ENCODE measurements around the gene ANKH.

Gene ANKH

GRCh38 chr5:14686517-14686916, 185.1 kb downstream of the ANKH start:
- Histone ChIP-seq H3K4me3 (ENCODE audit: insufficient read depth, low read depth, low read length, poor library complexity, severe bottlenecking) (no peak overlapping the region), H3K4me1 (ENCODE audit: control insufficient read depth, insufficient read depth, low read length, poor library complexity, severe bottlenecking) (peaks cover 3% of the 10 kb centered on the region), H3K27me3 (replicated peaks; ENCODE audit: control insufficient read depth, insufficient read depth, low read length, poor library complexity, severe bottlenecking) (no peaks in the 10 kb centered on the region), H3K9me3 (ENCODE audit: control insufficient read depth, low read length) (no peaks in the 10 kb centered on the region), H3K27ac (ENCODE audit: insufficient read depth, low read length, poor library complexity, severe bottlenecking) (no peak overlapping the region), H3K36me3 (ENCODE audit: control insufficient read depth, insufficient read depth, low read length) (peaks cover 63% of the 10 kb centered on the region)
- no peak for DNase-seq

GRCh38 chr5:14685757-14686156, 185.8 kb downstream of the ANKH start:
- H3K4me1 ChIP-seq (ENCODE audit: control insufficient read depth, insufficient read depth, low read length, poor library complexity, severe bottlenecking): peaks cover 3% of the 10 kb centered on the region
- H3K4me3 ChIP-seq (ENCODE audit: insufficient read depth, low read depth, low read length, poor library complexity, severe bottlenecking): peak overlapping the region; percentile 24
- DNase-seq: no peak
- no peaks in the 10 kb centered on the region for H3K27me3 ChIP-seq (replicated peaks; ENCODE audit: control insufficient read depth, insufficient read depth, low read length, poor library complexity, severe bottlenecking)
- no peak overlapping the region for H3K27ac ChIP-seq (ENCODE audit: insufficient read depth, low read length, poor library complexity, severe bottlenecking)
- H3K9me3 ChIP-seq (ENCODE audit: control insufficient read depth, low read length): no peaks in the 10 kb centered on the region
- peaks cover 59% of the 10 kb centered on the region for H3K36me3 ChIP-seq (ENCODE audit: control insufficient read depth, insufficient read depth, low read length)

- Histone ChIP-seq H3K27me3 (replicated peaks; ENCODE audit: control insufficient read depth, insufficient read depth, low read length, poor library complexity, severe bottlenecking) (no peaks in the 10 kb centered on the region), H3K27ac (ENCODE audit: insufficient read depth, low read length, poor library complexity, severe bottlenecking) (no peak overlapping the region), H3K36me3 (ENCODE audit: control insufficient read depth, insufficient read depth, low read length) (peaks cover 56% of the 10 kb centered on the region), H3K9me3 (ENCODE audit: control insufficient read depth, low read length) (no peaks in the 10 kb centered on the region), H3K4me1 (ENCODE audit: control insufficient read depth, insufficient read depth, low read length, poor library complexity, severe bottlenecking) (peaks cover 3% of the 10 kb centered on the region), H3K4me3 (ENCODE audit: insufficient read depth, low read depth, low read length, poor library complexity, severe bottlenecking) (no peak overlapping the region)
- DNase-seq: no peak
These were observed 186.8 kb downstream of the ANKH start for GRCh38 chr5:14684757-14685156.

DNA sequence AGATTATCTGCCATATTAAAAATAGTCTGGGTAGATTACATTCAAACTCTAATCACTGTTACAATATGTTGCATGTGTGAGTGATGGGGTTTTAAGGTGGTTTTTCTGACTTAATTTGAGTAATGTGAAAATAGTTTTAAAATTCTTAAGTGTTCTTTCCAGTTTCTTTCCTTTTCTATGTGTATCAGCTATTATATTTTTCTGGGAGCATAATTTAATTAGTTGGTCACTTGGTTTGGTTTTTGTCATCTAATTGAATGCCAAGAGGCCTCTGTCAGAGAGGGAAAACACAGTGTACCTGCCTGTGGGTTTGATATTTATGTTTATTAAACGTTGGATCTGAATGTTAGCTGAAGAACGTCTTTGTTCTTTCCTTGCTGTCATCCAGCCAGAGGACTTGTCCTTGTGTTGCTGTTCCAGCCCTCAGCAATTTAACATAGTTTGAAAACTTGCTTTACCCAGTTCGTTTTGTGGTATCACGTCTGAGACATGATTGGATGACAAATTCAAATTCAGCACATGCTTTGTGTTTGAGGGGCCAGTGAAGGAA, 187.6 kb downstream of the ANKH start:
- peaks cover 3% of the 10 kb centered on the region for H3K4me1 ChIP-seq (ENCODE audit: control insufficient read depth, insufficient read depth, low read length, poor library complexity, severe bottlenecking)
- no peaks in the 10 kb centered on the region for H3K9me3 ChIP-seq (ENCODE audit: control insufficient read depth, low read length)
- H3K36me3 ChIP-seq (ENCODE audit: control insufficient read depth, insufficient read depth, low read length): peaks cover 51% of the 10 kb centered on the region

DNA sequence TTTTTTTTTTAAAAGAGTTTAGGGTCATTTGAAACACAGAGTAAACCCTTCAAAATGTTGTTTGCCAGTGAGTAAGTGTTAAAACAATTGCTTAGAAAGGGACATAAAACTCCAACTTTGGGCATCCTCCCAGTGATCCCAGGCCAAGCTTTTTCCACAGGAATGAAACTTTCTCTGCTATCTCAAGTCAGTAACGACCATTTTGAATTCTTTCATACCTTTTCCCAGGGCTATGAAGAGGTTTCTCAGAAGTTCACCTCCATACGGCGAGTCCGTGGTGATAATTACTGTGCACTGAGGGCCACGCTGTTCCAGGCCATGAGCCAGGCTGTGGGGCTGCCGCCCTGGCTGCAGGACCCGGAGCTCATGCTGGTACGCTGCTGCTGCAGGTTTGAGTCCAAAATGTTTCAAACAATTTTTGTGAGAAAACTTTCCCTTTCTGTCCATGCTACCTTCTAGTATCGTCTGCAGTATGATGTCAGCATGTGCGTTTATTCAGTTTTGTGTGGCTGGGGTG, 190.3 kb downstream of the ANKH start:
- Histone ChIP-seq H3K36me3 (ENCODE audit: control insufficient read depth, insufficient read depth, low read length) (peaks cover 37% of the 10 kb centered on the region), H3K4me3 (ENCODE audit: insufficient read depth, low read depth, low read length, poor library complexity, severe bottlenecking) (no peak overlapping the region), H3K27me3 (replicated peaks; ENCODE audit: control insufficient read depth, insufficient read depth, low read length, poor library complexity, severe bottlenecking) (no peaks in the 10 kb centered on the region), H3K27ac (ENCODE audit: insufficient read depth, low read length, poor library complexity, severe bottlenecking) (no peak overlapping the region), H3K9me3 (ENCODE audit: control insufficient read depth, low read length) (no peaks in the 10 kb centered on the region), H3K4me1 (ENCODE audit: control insufficient read depth, insufficient read depth, low read length, poor library complexity, severe bottlenecking) (peaks cover 9% of the 10 kb centered on the region)
- no peak for DNase-seq

More for the DNA sequence above, 187.6 kb downstream of the ANKH start:
- H3K27ac ChIP-seq (ENCODE audit: insufficient read depth, low read length, poor library complexity, severe bottlenecking): no peak overlapping the region
- H3K4me3 ChIP-seq (ENCODE audit: insufficient read depth, low read depth, low read length, poor library complexity, severe bottlenecking): no peak overlapping the region
- DNase-seq: no peak
- no peaks in the 10 kb centered on the region for H3K27me3 ChIP-seq (replicated peaks; ENCODE audit: control insufficient read depth, insufficient read depth, low read length, poor library complexity, severe bottlenecking)

- Histone ChIP-seq H3K27me3 (replicated peaks; ENCODE audit: control insufficient read depth, insufficient read depth, low read length, poor library complexity, severe bottlenecking) (no peaks in the 10 kb centered on the region), H3K36me3 (ENCODE audit: control insufficient read depth, insufficient read depth, low read length) (peaks cover 37% of the 10 kb centered on the region), H3K27ac (ENCODE audit: insufficient read depth, low read length, poor library complexity, severe bottlenecking) (no peak overlapping the region), H3K4me3 (ENCODE audit: insufficient read depth, low read depth, low read length, poor library complexity, severe bottlenecking) (no peak overlapping the region), H3K9me3 (ENCODE audit: control insufficient read depth, low read length) (no peaks in the 10 kb centered on the region), H3K4me1 (ENCODE audit: control insufficient read depth, insufficient read depth, low read length, poor library complexity, severe bottlenecking) (peaks cover 19% of the 10 kb centered on the region)
- DNase-seq: no peak
These were observed 192.0 kb downstream of the ANKH start for GRCh38 chr5:14679595-14679994.

- Histone ChIP-seq H3K4me1 (ENCODE audit: control insufficient read depth, insufficient read depth, low read length, poor library complexity, severe bottlenecking) (peaks cover 25% of the 10 kb centered on the region), H3K36me3 (ENCODE audit: control insufficient read depth, insufficient read depth, low read length) (peaks cover 37% of the 10 kb centered on the region), H3K27ac (ENCODE audit: insufficient read depth, low read length, poor library complexity, severe bottlenecking) (no peak overlapping the region), H3K4me3 (ENCODE audit: insufficient read depth, low read depth, low read length, poor library complexity, severe bottlenecking) (no peak overlapping the region), H3K27me3 (replicated peaks; ENCODE audit: control insufficient read depth, insufficient read depth, low read length, poor library complexity, severe bottlenecking) (no peaks in the 10 kb centered on the region), H3K9me3 (ENCODE audit: control insufficient read depth, low read length) (no peaks in the 10 kb centered on the region)
- no peak for DNase-seq
These were observed 192.7 kb downstream of the ANKH start for GRCh38 chr5:14678773-14679334.

DNA sequence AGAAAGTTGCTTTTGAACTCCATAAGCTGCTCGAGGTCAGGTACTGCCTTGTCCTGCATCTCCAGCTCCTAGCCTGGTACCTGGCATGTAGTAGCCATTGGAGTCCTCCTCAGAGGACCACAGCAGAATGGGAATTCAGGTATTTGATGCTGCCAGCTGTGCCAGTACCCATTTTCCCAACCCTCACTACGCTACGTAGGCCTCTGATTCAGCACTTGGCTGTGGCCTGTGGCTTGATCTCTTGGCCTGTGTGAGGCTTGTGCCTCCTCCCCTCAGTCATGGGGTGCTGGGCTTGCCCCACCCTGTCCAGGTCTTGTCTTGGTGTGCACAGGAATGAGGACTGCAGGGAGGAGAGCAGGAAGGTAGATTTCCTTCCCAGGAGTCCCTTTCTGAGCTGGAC, 195.3 kb downstream of the ANKH start:
- Histone ChIP-seq H3K27me3 (replicated peaks; ENCODE audit: control insufficient read depth, insufficient read depth, low read length, poor library complexity, severe bottlenecking) (no peaks in the 10 kb centered on the region), H3K4me3 (ENCODE audit: insufficient read depth, low read depth, low read length, poor library complexity, severe bottlenecking) (peak overlapping the region; percentile 6), H3K36me3 (ENCODE audit: control insufficient read depth, insufficient read depth, low read length) (peaks cover 18% of the 10 kb centered on the region), H3K9me3 (ENCODE audit: control insufficient read depth, low read length) (no peaks in the 10 kb centered on the region), H3K27ac (ENCODE audit: insufficient read depth, low read length, poor library complexity, severe bottlenecking) (peak overlapping the region; percentile 53), H3K4me1 (ENCODE audit: control insufficient read depth, insufficient read depth, low read length, poor library complexity, severe bottlenecking) (peaks cover 37% of the 10 kb centered on the region)
- no peak for DNase-seq

GRCh38 chr5:14675865-14676300, 195.7 kb downstream of the ANKH start:
- Histone ChIP-seq H3K9me3 (ENCODE audit: control insufficient read depth, low read length) (no peaks in the 10 kb centered on the region), H3K4me3 (ENCODE audit: insufficient read depth, low read depth, low read length, poor library complexity, severe bottlenecking) (peak overlapping the region; percentile 22), H3K27ac (ENCODE audit: insufficient read depth, low read length, poor library complexity, severe bottlenecking) (peak overlapping the region; percentile 53), H3K36me3 (ENCODE audit: control insufficient read depth, insufficient read depth, low read length) (peaks cover 18% of the 10 kb centered on the region), H3K4me1 (ENCODE audit: control insufficient read depth, insufficient read depth, low read length, poor library complexity, severe bottlenecking) (peaks cover 42% of the 10 kb centered on the region), H3K27me3 (replicated peaks; ENCODE audit: control insufficient read depth, insufficient read depth, low read length, poor library complexity, severe bottlenecking) (no peaks in the 10 kb centered on the region)
- DNase-seq: no peak

- Histone ChIP-seq H3K36me3 (ENCODE audit: control insufficient read depth, insufficient read depth, low read length) (peaks cover 14% of the 10 kb centered on the region), H3K9me3 (ENCODE audit: control insufficient read depth, low read length) (no peaks in the 10 kb centered on the region), H3K4me3 (ENCODE audit: insufficient read depth, low read depth, low read length, poor library complexity, severe bottlenecking) (peak overlapping the region; percentile 22), H3K4me1 (ENCODE audit: control insufficient read depth, insufficient read depth, low read length, poor library complexity, severe bottlenecking) (peaks cover 45% of the 10 kb centered on the region), H3K27ac (ENCODE audit: insufficient read depth, low read length, poor library complexity, severe bottlenecking) (peak overlapping the region; percentile 53), H3K27me3 (replicated peaks; ENCODE audit: control insufficient read depth, insufficient read depth, low read length, poor library complexity, severe bottlenecking) (no peaks in the 10 kb centered on the region)
- no peak for DNase-seq
These were observed 196.4 kb downstream of the ANKH start for GRCh38 chr5:14674983-14675854.

All from effector memory CD4-positive, alpha-beta T cell (primary cell).